ENCODE measurements around the gene CLIC4.
"Not testable (repeated sequence)": the region's sequence is repeated elsewhere in the genome, so short reads cannot be mapped to it uniquely, and the experiment has no call there.

The CLIC4 gene

GRCh38 chr1:24806588-24806987 lies 61.3 kb downstream of the CLIC4 start:
- no peak for TF ChIP-seq CTCF (IDR thresholded peaks at IDR 0.05)
- DNase-seq (ENCODE audit: low spot score), result no peak
- Histone ChIP-seq H3K4me3 (no peak overlapping the region), H3K27ac (peak overlapping the region in 1 of 2 donors; percentile 46)

DNA sequence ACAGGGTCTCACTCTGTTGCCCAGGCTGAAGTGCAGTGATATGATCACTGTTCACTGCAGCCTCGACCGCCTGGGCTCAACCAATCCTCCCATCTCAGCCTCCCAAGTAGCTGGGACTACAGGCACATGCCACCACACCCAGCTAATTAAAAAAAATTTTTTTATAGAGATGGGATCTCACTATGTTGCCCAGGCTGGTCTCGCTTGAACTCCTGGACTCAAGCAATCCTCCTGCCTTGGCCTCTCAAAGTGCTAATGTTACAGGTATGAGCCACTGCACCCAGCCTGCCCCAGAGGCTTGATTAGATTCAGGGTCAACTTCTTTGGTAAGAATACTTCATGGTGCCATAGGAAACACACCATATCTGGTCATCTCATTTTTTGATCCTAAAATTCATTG lies 66.2 kb downstream of the CLIC4 start:
- not testable (repeated sequence) for H3K4me3 ChIP-seq; DNase-seq (ENCODE audit: low spot score); H3K27ac ChIP-seq

DNA sequence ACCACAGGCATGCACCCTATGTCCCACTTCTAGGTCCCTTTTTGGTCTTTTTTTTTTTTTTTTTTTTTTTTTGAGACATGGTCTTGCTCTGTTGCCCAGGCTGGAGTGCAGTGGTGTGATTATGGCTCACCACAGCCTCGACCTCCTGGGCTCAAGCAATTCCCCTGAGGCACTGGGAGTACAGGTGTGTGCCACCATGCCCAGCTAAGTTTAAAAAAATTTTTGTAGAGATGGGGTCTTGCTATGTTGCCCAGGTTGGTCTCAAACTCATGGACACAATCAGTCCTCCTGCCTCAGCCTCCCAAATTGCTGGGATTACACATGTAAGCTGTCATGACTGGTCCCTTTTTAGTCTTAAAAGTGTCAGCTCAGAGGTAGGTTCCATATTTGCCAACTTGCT lies 75.0 kb downstream of the CLIC4 start:
- H3K4me3 ChIP-seq; DNase-seq (ENCODE audit: low spot score); H3K27ac ChIP-seq: not testable (repeated sequence)

GRCh38 chr1:24822887-24823286 lies 77.6 kb downstream of the CLIC4 start:
- DNase-seq (ENCODE audit: low spot score), result no peak
- no peak for TF ChIP-seq CTCF (IDR thresholded peaks at IDR 0.05)
- peak overlapping the region in 1 of 2 donors; percentile 13 for H3K27ac ChIP-seq
- no peak overlapping the region for H3K4me3 ChIP-seq

DNA sequence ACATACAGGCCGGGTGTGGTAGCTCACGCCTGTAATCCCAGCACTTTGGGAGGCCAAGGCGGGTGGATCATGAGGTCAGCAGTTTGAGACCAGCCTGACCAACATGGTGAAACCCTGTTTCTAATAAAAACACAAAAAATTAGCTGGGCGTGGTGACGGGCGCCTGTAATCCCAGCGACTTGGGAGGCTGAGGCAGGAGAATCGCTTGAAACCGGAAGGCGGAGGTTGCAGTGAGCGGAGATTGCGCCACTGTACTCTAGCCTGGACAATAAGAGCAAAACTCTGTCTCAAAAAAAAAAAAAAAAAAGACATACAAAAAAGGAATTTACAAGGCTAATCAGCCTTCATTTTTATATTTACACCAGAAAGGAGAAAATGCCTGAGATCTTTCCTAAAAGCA lies 78.2 kb downstream of the CLIC4 start:
- DNase-seq (ENCODE audit: low spot score); H3K4me3 ChIP-seq; H3K27ac ChIP-seq: not testable (repeated sequence)

DNA sequence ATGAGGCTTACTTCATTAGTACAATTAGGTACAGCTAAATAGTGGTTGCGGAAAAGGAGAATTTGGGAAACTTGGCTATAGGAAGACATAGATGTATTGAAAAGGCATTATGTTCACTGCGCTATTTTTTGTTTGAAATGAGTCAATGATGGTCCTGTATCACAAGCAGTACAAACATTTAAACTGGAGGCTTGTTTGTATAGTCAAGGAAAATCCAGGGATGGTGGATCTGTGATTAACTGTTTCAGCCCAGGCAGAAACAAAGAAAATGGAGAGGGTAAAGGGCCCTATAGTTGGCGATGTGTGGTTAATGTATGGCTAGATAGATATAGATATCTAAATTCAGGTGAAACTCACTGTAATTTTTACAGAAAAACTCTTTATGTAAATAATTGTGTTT lies 79.9 kb downstream of the CLIC4 start:
- Histone ChIP-seq H3K27ac (no peak overlapping the region), H3K4me3 (no peak overlapping the region)
- DNase-seq (ENCODE audit: low spot score), result no peak
- no peak for TF ChIP-seq CTCF (IDR thresholded peaks at IDR 0.05)

DNA sequence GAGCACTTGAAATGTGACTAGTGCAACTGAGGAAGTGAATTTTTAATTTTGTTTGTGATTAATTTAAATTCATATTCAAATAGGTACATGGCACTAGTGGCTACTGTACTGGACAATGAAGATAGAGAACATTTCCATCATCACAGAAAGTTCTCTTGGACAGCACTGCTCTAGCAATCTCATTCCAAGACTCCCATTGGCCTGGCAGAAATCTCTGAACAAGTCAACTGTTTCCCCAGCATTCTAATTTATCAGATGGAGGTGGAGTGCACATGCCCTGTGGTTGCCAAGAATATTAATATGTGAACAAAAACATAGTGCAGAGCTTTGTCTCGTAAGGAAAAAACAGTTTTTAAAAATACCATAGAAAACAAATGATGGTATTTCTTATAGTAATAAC lies 81.3 kb downstream of the CLIC4 start:
- no peak for TF ChIP-seq CTCF (IDR thresholded peaks at IDR 0.05)
- Histone ChIP-seq H3K27ac (peak overlapping the region in 1 of 2 donors; percentile 1), H3K4me3 (no peak overlapping the region)
- no peak for DNase-seq (ENCODE audit: low spot score)

DNA sequence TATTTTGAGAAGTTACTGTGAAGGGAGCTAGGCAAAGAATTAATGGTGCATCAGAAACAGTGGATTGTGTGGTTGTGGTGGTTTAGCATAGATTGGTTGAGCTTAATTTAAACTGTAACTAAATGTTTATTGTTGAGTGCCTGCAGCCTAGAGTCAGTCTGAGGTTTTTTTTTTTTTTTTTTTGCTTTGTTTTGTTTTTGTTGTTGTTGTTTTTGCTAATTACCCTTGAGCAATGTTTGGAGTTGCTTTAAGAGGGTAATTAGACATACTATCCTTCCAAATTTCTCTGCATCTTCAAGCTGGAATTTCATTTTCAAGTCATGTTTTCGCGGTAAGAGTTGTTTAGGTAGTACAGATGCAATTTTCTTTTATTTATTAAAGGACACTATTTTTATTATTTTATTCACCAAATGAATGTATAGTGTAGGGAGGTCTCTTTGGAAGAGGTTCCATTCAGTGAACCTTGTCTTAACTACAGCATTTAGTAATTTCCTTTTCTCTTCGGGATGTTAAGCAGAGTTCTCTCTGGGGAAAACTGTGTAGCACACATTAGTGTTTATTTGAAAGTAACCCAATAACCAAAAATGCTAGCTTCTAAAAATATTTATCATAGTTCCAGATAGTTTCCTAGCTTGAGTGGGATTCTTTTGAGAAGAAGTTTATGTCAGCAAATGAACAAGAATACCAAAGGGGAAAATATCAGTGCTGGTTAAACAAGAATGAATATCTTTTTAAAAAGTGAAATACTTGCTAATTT lies 82.3 kb downstream of the CLIC4 start:
- Histone ChIP-seq H3K27ac (peak overlapping the region in 1 of 2 donors; percentile 23), H3K4me3 (no peak overlapping the region)
- no peak for TF ChIP-seq CTCF (IDR thresholded peaks at IDR 0.05)
- DNase-seq (ENCODE audit: low spot score), result no peak

All from coronary artery (tissue), 2 donors.